ENCODE data around the gene LYRM4. TPM values are rescaled to one million over a fixed set of nuclear protein-coding genes. Genes with fewer than 3 reads are reported as not detected.

The LYRM4 gene
- total RNA-seq, 1 experiment from 2014 or later: 44.3 TPM

- Histone ChIP-seq H3K14ac (ENCODE audit: insufficient read depth, low read length) (no peak overlapping the region), H2BK15ac (ENCODE audit: low read depth, low read length) (no peak overlapping the region), H3K27me3 (ENCODE audit: insufficient read depth, low read length) (no peaks in the 10 kb centered on the region), H2BK120ac (ENCODE audit: low read depth, low read length, poor library complexity, severe bottlenecking) (no peak overlapping the region), H3K4ac (ENCODE audit: low read depth, low read length) (no peak overlapping the region), H3K4me1 (ENCODE audit: insufficient read depth, low read length) (0 out of 2 replicates have a peak, but pooled peaks cover 2% of the 10 kb centered on the region), H4K91ac (ENCODE audit: insufficient read length, low read depth, low read length) (no peak overlapping the region), H4K20me1 (ENCODE audit: control insufficient read depth, insufficient read depth, insufficient read length) (no peaks in the 10 kb centered on the region), H2AK5ac (ENCODE audit: insufficient read length, low read length) (no peak overlapping the region), H3K23ac (ENCODE audit: insufficient read length, low read depth, low read length) (no peak overlapping the region), H3K23me2 (ENCODE audit: insufficient read length, low read depth, low read length, poor library complexity, severe bottlenecking) (no peaks in the 10 kb centered on the region), H4K8ac (replicated peaks; ENCODE audit: insufficient read length, low read depth, low read length) (no peak overlapping the region), H3K56ac (ENCODE audit: insufficient read length, low read depth, low read length) (no peak overlapping the region), H3K79me1 (ENCODE audit: insufficient read depth, low read depth, low read length, poor library complexity, severe bottlenecking) (peaks cover 2% of the 10 kb centered on the region), H3K18ac (ENCODE audit: insufficient read length, low read depth, low read length) (no peak overlapping the region), H3K9ac (ENCODE audit: extremely low read depth, insufficient read length, low read length) (no peak overlapping the region), H2BK5ac (ENCODE audit: insufficient read length, low read length) (no peak overlapping the region), H2BK20ac (ENCODE audit: low read depth, low read length, poor library complexity, severe bottlenecking) (no peak overlapping the region), H2AFZ (ENCODE audit: low read length) (no peak overlapping the region), H3K79me2 (ENCODE audit: insufficient read depth, low read length) (peaks cover 2% of the 10 kb centered on the region; the same call in 1 of the 2 replicates), H3K4me2 (ENCODE audit: insufficient read depth, insufficient read length, low read length) (no peak overlapping the region), H3T11ph (ENCODE audit: low read length) (no peak overlapping the region), H4K5ac (ENCODE audit: insufficient read length, low read depth, low read length) (no peak overlapping the region), H3K27ac (ENCODE audit: insufficient read length, low read depth, low read length) (no peak overlapping the region), H2BK12ac (ENCODE audit: insufficient read length, low read depth, low read length) (no peak overlapping the region), H3K9me3 (ENCODE audit: control insufficient read depth, low read depth, low read length) (no peaks in the 10 kb centered on the region)
- Mint-ChIP-seq H3K27ac (no peak overlapping the region), H3K4me3 (no peak overlapping the region), H3K9me3 (no peaks in the 10 kb centered on the region), H3K27me3 (ENCODE audit: low read depth) (no peaks in the 10 kb centered on the region), H3K36me3 (ENCODE audit: insufficient read depth in 1 of 3, low read depth in 3 of 3) (no peaks in the 10 kb centered on the region), H3K4me1 (peaks cover 8 to 15% of the 10 kb centered on the region in 2 experiments)
- DNase-seq: no peak
- TF ChIP-seq, protein P1, sequence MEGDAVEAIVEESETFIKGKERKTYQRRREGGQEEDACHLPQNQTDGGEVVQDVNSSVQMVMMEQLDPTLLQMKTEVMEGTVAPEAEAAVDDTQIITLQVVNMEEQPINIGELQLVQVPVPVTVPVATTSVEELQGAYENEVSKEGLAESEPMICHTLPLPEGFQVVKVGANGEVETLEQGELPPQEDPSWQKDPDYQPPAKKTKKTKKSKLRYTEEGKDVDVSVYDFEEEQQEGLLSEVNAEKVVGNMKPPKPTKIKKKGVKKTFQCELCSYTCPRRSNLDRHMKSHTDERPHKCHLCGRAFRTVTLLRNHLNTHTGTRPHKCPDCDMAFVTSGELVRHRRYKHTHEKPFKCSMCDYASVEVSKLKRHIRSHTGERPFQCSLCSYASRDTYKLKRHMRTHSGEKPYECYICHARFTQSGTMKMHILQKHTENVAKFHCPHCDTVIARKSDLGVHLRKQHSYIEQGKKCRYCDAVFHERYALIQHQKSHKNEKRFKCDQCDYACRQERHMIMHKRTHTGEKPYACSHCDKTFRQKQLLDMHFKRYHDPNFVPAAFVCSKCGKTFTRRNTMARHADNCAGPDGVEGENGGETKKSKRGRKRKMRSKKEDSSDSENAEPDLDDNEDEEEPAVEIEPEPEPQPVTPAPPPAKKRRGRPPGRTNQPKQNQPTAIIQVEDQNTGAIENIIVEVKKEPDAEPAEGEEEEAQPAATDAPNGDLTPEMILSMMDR (conservative IDR thresholded peaks at IDR 0.05): no peak
- no CpG with 5 or more reads among the region's 5 CpGs for WGBS (ENCODE audit: extremely low coverage, insufficient read length, low lambda C conversion rate)
These were observed 24.8 kb upstream of the LYRM4 start for GRCh38 chr6:5285526-5285925.

Measured in H9 (cell line).